22Rv1 (cell line): ENCODE data around the gene EPB42.
"Not testable (repeated sequence)": the region's sequence is repeated elsewhere in the genome, so short reads cannot be mapped to it uniquely, and the experiment has no call there.

Experiments
- H3K27ac ChIP-seq: fragments of 450-650 bp; 2 replicates; pipeline ENCODE4 v1.5.1; 2017
- CTCF ChIP-seq: fragments of 450-650 bp; IDR thresholded peaks from 2 replicates; pipeline ENCODE4 v1.5.1; 2017; ENCODE audit warnings: mild to moderate bottlenecking
- ZFX ChIP-seq: fragments of 450-650 bp; IDR thresholded peaks from 2 replicates; pipeline ENCODE4 v1.6.1; 2017; ENCODE audit warnings: antibody characterized with exemption, borderline replicate concordance

Gene EPB42

GRCh38 chr15:43184407-43185124 lies 36.3 kb downstream of the EPB42 start:
- TF ChIP-seq CTCF (no peak), ZFX (no peak)
- peak overlapping the region; percentile 81 for H3K27ac ChIP-seq

- no peak for TF ChIP-seq CTCF
- TF ChIP-seq ZFX, result no peak
- peak overlapping the region; percentile 81; the same call in 1 of the 2 replicates for H3K27ac ChIP-seq
These were observed 37.5 kb downstream of the EPB42 start for GRCh38 chr15:43183270-43183669.

GRCh38 chr15:43177147-43177546 lies 43.7 kb downstream of the EPB42 start:
- H3K27ac ChIP-seq, result not testable (repeated sequence)

GRCh38 chr15:43175656-43176309 lies 45.0 kb downstream of the EPB42 start:
- not testable (repeated sequence) for H3K27ac ChIP-seq

GRCh38 chr15:43169888-43170287 lies 50.9 kb downstream of the EPB42 start:
- TF ChIP-seq ZFX (no peak), CTCF (no peak)
- H3K27ac ChIP-seq, result no peak overlapping the region

GRCh38 chr15:43168192-43169107 lies 52.4 kb downstream of the EPB42 start:
- no peak for TF ChIP-seq CTCF
- no peak for TF ChIP-seq ZFX
- no peak overlapping the region for H3K27ac ChIP-seq

- not testable (repeated sequence) for H3K27ac ChIP-seq
These were observed 53.6 kb downstream of the EPB42 start for GRCh38 chr15:43167261-43167660.

- TF ChIP-seq CTCF (no peak), ZFX (no peak)
- no peak overlapping the region for H3K27ac ChIP-seq
These were observed 55.0 kb downstream of the EPB42 start for GRCh38 chr15:43165801-43166325.
